DMS53 treated with DMSO at 0.1 percent for 48 hours (cell line): ENCODE data around the gene SVIL.
"Not testable (repeated sequence)": the region's sequence is repeated elsewhere in the genome, so short reads cannot be mapped to it uniquely, and the experiment has no call there.

Experiments
- DNase-seq: peaks from one replicate; lab custom pipeline; 2025; ENCODE audit not compliant: unreplicated experiment; lab: John Stamatoyannopoulos, UW

The SVIL gene

GRCh38 chr10:29493697-29494096 lies 141.1 kb downstream of the SVIL start:
- DNase-seq: no peak

DNA sequence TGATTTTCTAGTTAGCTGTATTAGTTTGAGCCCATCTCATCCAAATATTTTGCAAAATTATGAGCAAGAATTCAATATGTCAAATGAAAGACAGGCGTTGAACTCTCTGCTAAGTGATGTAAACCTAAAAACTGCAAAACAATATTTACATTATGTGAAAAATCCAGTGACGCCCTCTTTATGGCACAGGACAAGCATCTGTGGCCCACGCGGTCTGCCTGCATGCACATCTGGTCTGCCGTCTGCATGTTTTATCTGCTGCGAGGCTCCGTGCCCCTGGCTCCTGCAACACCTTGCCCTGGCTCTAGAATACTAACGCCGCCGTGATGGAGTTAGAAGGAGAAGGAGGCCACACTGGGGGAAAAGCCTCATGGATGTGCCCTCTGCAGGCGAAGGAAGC lies 142.0 kb downstream of the SVIL start:
- DNase-seq: no peak

DNA sequence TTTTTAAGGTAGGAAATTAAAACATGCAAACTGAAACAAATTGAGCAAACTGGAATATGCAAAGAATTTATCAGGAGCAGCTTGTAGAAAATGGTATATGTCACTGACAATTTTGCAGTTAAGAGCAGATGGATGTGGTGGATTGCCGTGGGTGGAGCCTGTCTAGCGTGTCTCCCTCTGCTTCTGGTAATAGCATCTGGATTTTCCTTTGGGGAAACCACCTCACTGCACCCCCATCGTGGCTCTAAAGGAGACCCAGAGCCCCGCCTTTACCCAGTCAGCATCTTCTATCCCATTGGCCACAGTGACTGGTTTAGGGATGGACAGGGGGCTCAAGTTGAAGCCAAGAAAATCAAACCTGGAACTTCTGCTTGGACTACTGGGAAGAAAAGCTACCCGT lies 142.9 kb downstream of the SVIL start:
- no peak for DNase-seq

DNA sequence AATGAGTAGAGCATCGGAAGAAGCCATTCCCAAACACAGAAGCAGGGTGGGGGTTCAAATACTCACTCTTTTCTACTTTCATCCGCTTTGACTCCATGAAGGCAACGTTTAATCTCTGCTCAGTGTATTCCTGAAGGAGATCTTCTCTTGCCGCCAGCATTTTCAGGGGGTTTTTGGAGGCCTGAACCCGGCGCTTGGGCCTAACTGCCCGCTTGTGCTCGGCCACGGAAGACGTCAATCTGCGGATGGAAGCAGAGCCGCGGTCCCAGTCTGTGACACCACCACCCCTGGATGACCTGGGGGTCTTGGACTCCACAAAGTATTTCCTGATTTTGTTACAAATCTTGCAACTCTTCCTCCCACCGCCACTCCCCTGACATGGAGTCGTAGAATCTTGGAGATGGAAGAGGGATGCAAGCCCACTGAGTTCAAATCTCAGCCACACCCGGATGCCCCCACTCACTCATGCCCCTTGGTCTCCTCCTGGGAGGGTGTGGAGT lies 143.9 kb downstream of the SVIL start:
- not testable (repeated sequence) for DNase-seq

- not testable (repeated sequence) for DNase-seq
Observed at GRCh38 chr10:29488471-29488870, 146.3 kb downstream of the SVIL start.

GRCh38 chr10:29487884-29488266 lies 146.9 kb downstream of the SVIL start:
- DNase-seq: not testable (repeated sequence)

DNA sequence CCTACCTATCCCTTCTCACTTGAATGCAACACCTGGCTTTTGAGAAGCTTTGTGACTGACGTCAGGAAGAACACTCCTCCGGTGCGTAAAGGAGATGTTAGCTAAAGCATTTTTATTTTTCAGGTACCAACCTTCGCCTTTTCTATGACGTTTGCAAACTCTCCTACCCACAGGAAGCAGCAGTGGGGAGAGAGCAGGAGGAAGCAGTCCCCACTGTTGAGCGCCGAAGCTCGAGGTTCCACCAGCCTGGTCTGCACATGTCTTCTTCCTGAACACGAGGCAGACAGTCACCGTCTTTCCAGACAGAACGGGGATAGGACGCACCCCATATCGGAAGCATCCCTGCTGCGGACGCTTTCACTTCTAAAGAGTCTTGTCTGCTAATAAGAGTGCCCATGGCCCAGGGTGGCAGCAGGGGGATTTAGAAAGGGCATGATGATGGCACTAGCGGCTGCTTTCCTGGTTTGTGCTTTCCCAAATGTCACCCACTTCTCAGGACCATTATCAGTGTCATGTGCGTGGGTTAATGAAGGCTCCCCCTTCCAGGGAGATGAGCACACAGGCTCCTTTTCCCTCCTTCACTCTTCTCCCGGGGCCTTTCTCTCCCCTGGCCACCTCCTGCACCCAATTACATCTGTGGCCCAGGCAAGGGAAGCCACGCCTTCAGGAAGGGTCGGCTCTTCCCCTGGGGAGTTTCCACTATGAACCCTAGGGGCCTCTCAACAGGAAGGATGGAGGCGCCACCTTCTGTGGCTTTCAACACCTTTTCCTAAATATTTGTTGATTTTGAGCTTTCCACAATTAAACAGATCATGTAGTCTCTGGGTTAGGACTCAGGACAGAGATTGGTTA lies 147.5 kb downstream of the SVIL start:
- not testable (repeated sequence) for DNase-seq

DNA sequence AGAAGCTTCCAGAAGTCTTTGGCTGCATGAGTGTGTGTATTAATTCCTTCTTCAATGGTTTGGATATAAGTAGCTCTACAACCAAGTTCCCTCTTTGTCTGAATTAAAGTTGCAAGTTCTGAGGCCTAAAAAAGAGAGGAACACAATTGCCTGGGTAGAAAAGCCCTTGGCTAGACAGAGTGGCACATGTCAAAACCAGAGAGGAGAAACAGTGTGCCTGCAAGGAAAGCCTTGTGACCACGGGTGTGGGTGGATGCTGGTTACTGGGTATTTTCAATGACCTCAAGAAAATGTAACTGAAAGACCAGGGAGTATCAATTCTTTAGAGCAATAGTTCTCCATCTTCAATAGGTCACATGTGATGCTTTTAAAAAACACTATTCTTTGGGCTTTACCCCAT lies 148.3 kb downstream of the SVIL start:
- no peak for DNase-seq

- DNase-seq: not testable (repeated sequence)
Observed at GRCh38 chr10:29484677-29485076, 150.1 kb downstream of the SVIL start.

- no peak for DNase-seq
Observed at GRCh38 chr10:29482591-29483431, 152.0 kb downstream of the SVIL start.

DNA sequence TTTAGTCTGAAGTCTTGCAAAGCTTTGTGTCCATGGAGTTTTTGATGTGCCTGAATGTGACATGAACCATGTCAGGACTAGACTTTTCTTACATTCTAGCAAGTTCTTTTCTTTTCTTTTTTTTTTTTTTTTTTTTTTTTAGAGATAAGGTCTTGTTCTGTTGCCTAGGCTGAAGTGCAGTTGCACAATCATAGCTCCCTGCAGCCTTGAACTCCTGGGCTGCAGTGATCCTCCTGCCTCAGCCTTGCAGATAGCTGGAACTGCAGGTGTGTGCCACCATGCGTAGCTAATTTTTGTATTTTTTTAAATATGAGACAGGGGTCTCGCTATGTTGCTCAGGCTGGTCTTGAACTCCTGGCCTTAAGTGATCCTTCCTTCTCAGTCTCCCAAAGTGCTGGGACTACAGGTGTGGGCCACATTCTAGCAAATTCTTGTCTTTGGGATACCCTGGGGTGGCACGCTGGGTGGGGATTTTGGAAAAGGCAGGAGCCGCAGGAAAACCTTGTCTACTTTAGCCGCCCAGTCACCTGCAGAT lies 152.8 kb downstream of the SVIL start:
- no peak for DNase-seq

GRCh38 chr10:29479981-29480954 lies 154.5 kb downstream of the SVIL start:
- DNase-seq: no peak

- DNase-seq: no peak
Observed at GRCh38 chr10:29479081-29479925, 155.5 kb downstream of the SVIL start.

GRCh38 chr10:29473406-29474100 lies 161.2 kb downstream of the SVIL start:
- DNase-seq: no peak

- no peak for DNase-seq
Observed at GRCh38 chr10:29473087-29473356, 161.7 kb downstream of the SVIL start.

- no peak for DNase-seq
Observed at GRCh38 chr10:29472301-29473086, 162.3 kb downstream of the SVIL start.

GRCh38 chr10:29471544-29471859 lies 163.3 kb downstream of the SVIL start:
- DNase-seq: no peak

- no peak for DNase-seq
Observed at GRCh38 chr10:29470843-29471543, 163.8 kb downstream of the SVIL start.
